Nephron (organoid): ENCODE results near the gene FUZ.

Experiments used
- H3K27ac Mint-ChIP-seq, 3 experiments: 2 replicates each; pipeline ENCODE4 v1.8.0; 2020; ENCODE audit warnings: mixed read lengths in 3 of 3, mild to moderate bottlenecking in 2 of 3, moderate library complexity in 1 of 3
- H3K27me3 Mint-ChIP-seq: 2 replicates; pipeline ENCODE4 v1.8.0; 2021; ENCODE audit warnings: low read depth, mild to moderate bottlenecking, moderate library complexity, mixed read lengths
- H3K36me3 Mint-ChIP-seq: 2 replicates; pipeline ENCODE4 v1.8.0; 2020; ENCODE audit warnings: low read depth, mixed read lengths
- H3K4me1 Mint-ChIP-seq: 2 replicates; pipeline ENCODE4 v1.8.0; 2020; ENCODE audit warnings: mixed read lengths
- H3K4me3 Mint-ChIP-seq, 3 experiments: 2 replicates each; pipeline ENCODE4 v1.8.0; 2020; ENCODE audit warnings: mild to moderate bottlenecking in 3 of 3, mixed read lengths in 3 of 3, moderate library complexity in 2 of 3
- H3K9me3 Mint-ChIP-seq: 2 replicates; pipeline ENCODE4 v1.8.0; 2020; ENCODE audit warnings: mixed read lengths
- CTCF ChIP-seq, 3 experiments: fragments of 200-600 bp; sonication (generic); IDR thresholded peaks; one replicate each; pipeline ENCODE4 v1.5.0; 2021; ENCODE audit warnings: antibody characterized with exemption in 3 of 3; ENCODE audit not compliant: unreplicated experiment in 3 of 3

The FUZ gene

GRCh38 chr19:49848938-49849337 is 35.8 kb upstream of the FUZ start:
- no peaks in the 10 kb centered on the region for H3K27me3 Mint-ChIP-seq
- peak overlapping the region in 2 of 3 experiments; percentile 19 to 74 for H3K27ac Mint-ChIP-seq
- H3K36me3 Mint-ChIP-seq = peaks cover 35% of the 10 kb centered on the region
- H3K9me3 Mint-ChIP-seq = peaks cover 15% of the 10 kb centered on the region
- peak overlapping the region; percentile 68 to 83 (median 75) for H3K4me3 Mint-ChIP-seq
- H3K4me1 Mint-ChIP-seq = peaks cover 22% of the 10 kb centered on the region
- TF ChIP-seq CTCF (IDR thresholded peaks at IDR 0.05; ENCODE audit: unreplicated experiment in 3 of 3) = no peak

DNA sequence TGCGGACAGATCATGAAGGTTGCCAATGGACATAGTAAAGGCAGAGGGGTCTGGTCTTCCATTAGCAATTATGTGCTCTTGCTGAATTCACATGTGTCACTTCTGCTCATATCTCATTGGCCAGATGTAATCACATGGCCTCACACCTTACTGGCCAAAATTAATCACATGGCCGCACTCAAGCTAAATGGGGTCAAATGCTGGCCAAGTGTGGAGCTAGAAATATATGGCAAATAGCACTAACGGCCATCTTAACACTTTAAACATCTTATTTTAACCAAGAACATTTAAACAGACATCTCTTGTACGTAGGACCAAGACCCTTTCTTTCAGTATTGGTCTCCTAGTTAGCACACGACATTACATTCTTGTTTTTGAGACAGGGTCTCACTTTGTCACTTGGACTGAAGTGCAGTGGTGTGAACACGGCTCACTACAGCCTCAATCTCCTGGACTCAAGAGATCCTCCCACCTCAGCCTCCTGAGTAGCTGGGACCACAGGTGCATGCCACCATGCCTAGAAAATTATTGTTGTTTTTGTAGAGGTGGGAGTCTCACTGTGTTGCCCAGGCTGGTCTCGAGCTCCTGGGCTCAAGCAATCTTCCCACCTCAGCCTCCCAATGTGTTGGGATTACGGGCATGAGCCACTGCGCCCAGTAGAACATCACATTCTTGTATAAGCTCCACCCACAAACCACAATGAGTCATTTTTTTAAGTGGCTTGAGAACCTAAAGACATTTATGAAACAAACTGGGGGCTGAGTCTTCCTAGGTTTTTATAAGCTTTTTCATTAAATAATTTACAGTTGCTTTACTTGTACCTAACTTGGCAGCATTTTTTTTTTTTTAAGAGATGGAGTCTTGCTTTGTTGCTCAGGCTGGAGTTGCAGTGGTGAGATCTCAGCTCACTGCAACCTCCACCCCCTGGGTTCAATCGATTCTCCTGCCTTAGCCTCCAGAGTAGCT is 34.9 kb upstream of the FUZ start:
- H3K4me1 Mint-ChIP-seq = peaks cover 14% of the 10 kb centered on the region
- peaks cover 15% of the 10 kb centered on the region for H3K9me3 Mint-ChIP-seq
- peaks cover 35% of the 10 kb centered on the region for H3K36me3 Mint-ChIP-seq
- H3K27me3 Mint-ChIP-seq = no peaks in the 10 kb centered on the region
- peak overlapping the region in 2 of 3 experiments; percentile 3 to 11 for H3K27ac Mint-ChIP-seq
- H3K4me3 Mint-ChIP-seq = peak overlapping the region; percentile 53 to 73 (median 68)
- TF ChIP-seq CTCF (IDR thresholded peaks at IDR 0.05; ENCODE audit: unreplicated experiment in 3 of 3) = no peak

GRCh38 chr19:49846408-49846807 is 33.3 kb upstream of the FUZ start:
- H3K36me3 Mint-ChIP-seq = peaks cover 35% of the 10 kb centered on the region
- no peak overlapping the region for H3K27ac Mint-ChIP-seq
- peak overlapping the region in 2 of 3 experiments; percentile 15 to 54 for H3K4me3 Mint-ChIP-seq
- TF ChIP-seq CTCF (IDR thresholded peaks at IDR 0.05; ENCODE audit: unreplicated experiment in 3 of 3) = no peak
- no peaks in the 10 kb centered on the region for H3K27me3 Mint-ChIP-seq
- H3K4me1 Mint-ChIP-seq = peaks cover 4% of the 10 kb centered on the region
- peaks cover 15% of the 10 kb centered on the region for H3K9me3 Mint-ChIP-seq

- no peaks in the 10 kb centered on the region for H3K27me3 Mint-ChIP-seq
- no peak for TF ChIP-seq CTCF (IDR thresholded peaks at IDR 0.05; ENCODE audit: unreplicated experiment in 3 of 3)
- H3K9me3 Mint-ChIP-seq = peaks cover 15% of the 10 kb centered on the region
- no peak overlapping the region for H3K27ac Mint-ChIP-seq
- H3K4me3 Mint-ChIP-seq = no peak overlapping the region
- H3K4me1 Mint-ChIP-seq = peaks cover 4% of the 10 kb centered on the region
- H3K36me3 Mint-ChIP-seq = peaks cover 41% of the 10 kb centered on the region
Measured at GRCh38 chr19:49845414-49845813, 32.3 kb upstream of the FUZ start.

DNA sequence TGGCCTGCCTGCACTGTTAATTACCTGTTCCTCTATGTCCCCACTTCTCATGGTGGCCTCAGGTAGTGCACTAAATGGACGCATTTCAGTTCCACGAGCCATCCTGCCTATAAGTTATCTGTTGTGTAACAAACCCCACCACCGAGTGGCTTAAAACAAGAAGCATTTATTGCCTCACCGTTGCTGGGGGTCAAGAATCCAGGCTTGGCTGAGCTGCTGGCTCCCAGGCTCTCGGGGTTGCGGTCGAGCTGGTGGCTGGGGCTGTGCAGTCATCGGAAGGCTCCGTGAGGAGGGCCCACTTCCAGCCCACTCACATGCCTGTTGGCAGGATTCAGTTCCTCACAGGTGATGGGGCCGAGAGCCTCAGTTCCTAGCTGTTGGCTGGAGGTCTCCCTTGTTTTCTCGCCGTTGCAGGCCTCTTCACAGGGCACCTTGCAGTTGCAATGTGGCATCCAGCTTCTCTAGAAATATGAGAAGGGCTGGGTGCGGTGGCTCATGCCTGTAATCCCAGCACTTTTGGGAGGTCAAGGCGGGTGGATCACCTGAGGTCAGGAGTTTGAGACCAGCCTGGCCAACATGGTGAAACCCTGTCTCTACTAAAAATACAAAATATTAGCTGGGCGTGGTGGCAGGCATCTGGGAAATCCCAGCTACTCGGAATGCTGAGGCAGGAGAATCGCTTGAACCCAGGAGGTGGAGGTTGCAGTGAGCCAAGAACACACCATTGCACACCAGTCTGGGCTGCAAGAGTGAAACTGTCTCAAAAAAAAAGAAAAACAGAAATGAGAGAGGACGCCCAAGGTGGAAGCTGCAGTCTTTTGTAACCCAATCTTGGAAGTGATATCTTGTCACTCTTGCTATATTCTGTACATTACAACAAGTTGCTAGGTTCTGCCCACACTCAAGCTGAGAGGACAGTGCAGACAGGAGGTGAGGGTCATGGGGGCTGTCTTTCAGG is 31.3 kb upstream of the FUZ start:
- TF ChIP-seq CTCF (IDR thresholded peaks at IDR 0.05; ENCODE audit: unreplicated experiment in 3 of 3) = no peak
- H3K9me3 Mint-ChIP-seq = peaks cover 8% of the 10 kb centered on the region
- no peaks in the 10 kb centered on the region for H3K27me3 Mint-ChIP-seq
- peaks cover 42% of the 10 kb centered on the region for H3K36me3 Mint-ChIP-seq
- H3K27ac Mint-ChIP-seq = no peak overlapping the region
- no peak overlapping the region for H3K4me3 Mint-ChIP-seq
- H3K4me1 Mint-ChIP-seq = no peaks in the 10 kb centered on the region
